A673 (cell line): Measurements from ENCODE around the gene CCDC86. TPM values are rescaled to one million over a fixed set of nuclear protein-coding genes. Genes with fewer than 3 reads are reported as not detected.

Source experiments
- BruUV-seq: library from RNA; stranded (reverse); fragments of 400-500 nt; replicated peaks from 2 replicates; lab custom pipeline; 2021; lab: Mats Ljungman, UMichigan
- CTCF ChIA-PET: fragments of 300-600 bp; sonication (Branson Sonifier 250); formaldehyde crosslinking; loops from one replicate; lab custom pipeline; 2022; ENCODE audit warnings: antibody characterized with exemption; lab: Charles Lee
- POLR2A ChIA-PET: fragments of 300-600 bp; sonication (Branson Sonifier 250); formaldehyde crosslinking; loops from one replicate; lab custom pipeline; 2022; ENCODE audit warnings: antibody characterized with exemption; ENCODE audit not compliant: low non-redundant PET; lab: Charles Lee
- DNase-seq: peaks from one replicate; pipeline ENCODE4 v3.0.0-alpha.2; 2015; ENCODE audit warnings: low spot score
- H3K27ac ChIP-seq: fragments of 200-600 bp; sonication (generic); 2 replicates; pipeline ENCODE4 v1.5.1; 2016; ENCODE audit warnings: mixed run types, low read depth, mild to moderate bottlenecking, mixed read lengths, antibody characterized with exemption, low read length; ENCODE audit not compliant: poor library complexity, severe bottlenecking
- H3K27me3 ChIP-seq: fragments of 200-600 bp; sonication (generic); replicated peaks from 2 replicates; pipeline ENCODE4 v1.6.1; 2017; ENCODE audit warnings: mixed run types, low read depth, mild to moderate bottlenecking, mixed read lengths, antibody characterized with exemption, low read length; ENCODE audit not compliant: insufficient read depth, poor library complexity
- H3K36me3 ChIP-seq: fragments of 200-600 bp; sonication (generic); 2 replicates; pipeline ENCODE4 v1.6.1; 2016; ENCODE audit warnings: mixed run types, mild to moderate bottlenecking, mixed read lengths, antibody characterized with exemption, low read length; ENCODE audit not compliant: insufficient read depth, poor library complexity, severe bottlenecking
- H3K4me1 ChIP-seq: fragments of 200-600 bp; sonication (generic); 2 replicates; pipeline ENCODE4 v1.6.1; 2017; ENCODE audit warnings: mixed run types, mild to moderate bottlenecking, mixed read lengths, antibody characterized with exemption, low read length; ENCODE audit not compliant: insufficient read depth, poor library complexity, severe bottlenecking
- H3K4me3 ChIP-seq: fragments of 200-600 bp; sonication (generic); 2 replicates; pipeline ENCODE4 v1.5.1; 2016; ENCODE audit warnings: low read depth, mixed run types, mild to moderate bottlenecking, mixed read lengths, low read length; ENCODE audit not compliant: poor library complexity, severe bottlenecking
- H3K9me3 ChIP-seq: fragments of 200-600 bp; sonication (generic); 2 replicates; pipeline ENCODE4 v1.6.1; 2016; ENCODE audit warnings: mixed run types, low read depth, mild to moderate bottlenecking, mixed read lengths, antibody characterized with exemption, low read length; ENCODE audit not compliant: poor library complexity, severe bottlenecking
- EZH2 ChIP-seq: fragments of 200-600 bp; sonication (generic); IDR thresholded peaks from 2 replicates; pipeline ENCODE4 v1.6.1; 2017; ENCODE audit warnings: borderline replicate concordance, low read depth, mild to moderate bottlenecking, mixed read lengths, antibody characterized with exemption, low read length; ENCODE audit not compliant: poor library complexity, severe bottlenecking
- intact Hi-C: fragments of 100-400 bp; cut with micrococcal nuclease; formaldehyde crosslinking; loops from one replicate; pipeline ENCODE4 v1.10.0; 2022; ENCODE audit not compliant: unreplicated experiment
- total RNA-seq: library from RNA; stranded (reverse); gene quantifications from 2 replicates; pipeline ENCODE4 v1.2.3, GENCODE V29; 2021
- TF ChIP-seq, protein P1 (sequence below): fragments of 300-800, 200-600 bp; sonication (generic); conservative IDR thresholded peaks from 2 replicates; pipeline ENCODE4 v1.5.1; 2017; ENCODE audit warnings: low read depth, mild to moderate bottlenecking, antibody characterized with exemption, low read length, moderate library complexity, mixed read lengths

Gene CCDC86
- total RNA-seq, 1 experiment from 2014 or later = 188 TPM

DNA sequence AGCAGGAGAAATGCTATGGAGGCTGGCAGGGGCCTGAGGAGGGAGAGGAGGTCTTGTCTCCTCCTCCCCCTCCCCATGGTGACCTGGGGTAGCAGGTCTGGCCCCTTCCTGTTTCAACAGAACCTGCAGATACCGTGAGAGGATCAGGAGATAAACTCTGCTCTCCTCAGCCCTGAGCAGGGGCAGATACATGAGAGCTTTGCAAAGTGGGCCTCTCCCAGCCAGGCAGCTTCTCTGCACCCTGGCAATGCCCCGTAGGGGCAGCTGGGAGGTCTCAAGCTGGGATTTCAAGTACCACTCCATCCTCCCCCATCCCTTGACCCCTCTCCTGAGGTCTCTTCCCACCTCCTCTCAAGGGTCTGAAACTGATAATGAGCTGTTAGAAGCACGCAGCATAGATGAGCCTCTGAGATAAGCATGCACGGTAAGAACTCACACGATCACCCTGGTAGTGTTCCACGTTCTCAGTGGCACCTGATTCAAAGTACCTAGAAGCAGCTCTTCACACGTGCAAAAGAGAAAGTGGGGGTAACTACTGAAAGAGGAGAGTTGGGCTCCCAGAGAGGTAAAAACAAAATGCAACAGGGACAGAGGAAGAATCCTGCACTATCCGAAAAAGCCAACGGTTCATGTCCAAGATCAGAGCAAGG lies 4.9 kb upstream of the CCDC86 start:
- TF ChIP-seq, protein P1, sequence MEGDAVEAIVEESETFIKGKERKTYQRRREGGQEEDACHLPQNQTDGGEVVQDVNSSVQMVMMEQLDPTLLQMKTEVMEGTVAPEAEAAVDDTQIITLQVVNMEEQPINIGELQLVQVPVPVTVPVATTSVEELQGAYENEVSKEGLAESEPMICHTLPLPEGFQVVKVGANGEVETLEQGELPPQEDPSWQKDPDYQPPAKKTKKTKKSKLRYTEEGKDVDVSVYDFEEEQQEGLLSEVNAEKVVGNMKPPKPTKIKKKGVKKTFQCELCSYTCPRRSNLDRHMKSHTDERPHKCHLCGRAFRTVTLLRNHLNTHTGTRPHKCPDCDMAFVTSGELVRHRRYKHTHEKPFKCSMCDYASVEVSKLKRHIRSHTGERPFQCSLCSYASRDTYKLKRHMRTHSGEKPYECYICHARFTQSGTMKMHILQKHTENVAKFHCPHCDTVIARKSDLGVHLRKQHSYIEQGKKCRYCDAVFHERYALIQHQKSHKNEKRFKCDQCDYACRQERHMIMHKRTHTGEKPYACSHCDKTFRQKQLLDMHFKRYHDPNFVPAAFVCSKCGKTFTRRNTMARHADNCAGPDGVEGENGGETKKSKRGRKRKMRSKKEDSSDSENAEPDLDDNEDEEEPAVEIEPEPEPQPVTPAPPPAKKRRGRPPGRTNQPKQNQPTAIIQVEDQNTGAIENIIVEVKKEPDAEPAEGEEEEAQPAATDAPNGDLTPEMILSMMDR = no peak
- no peak for TF ChIP-seq EZH2
- Histone ChIP-seq H3K4me3 (no peak overlapping the region), H3K36me3 (no peaks in the 10 kb centered on the region), H3K9me3 (no peaks in the 10 kb centered on the region), H3K27me3 (peaks cover 5% of the 10 kb centered on the region), H3K4me1 (no peaks in the 10 kb centered on the region), H3K27ac (no peak overlapping the region)
- intact Hi-C loops = no loop called here
- BruUV-seq = no TSS peak
- ChIA-PET CTCF (no interaction called here), POLR2A (no interaction called here)
- DNase-seq = no peak

DNA sequence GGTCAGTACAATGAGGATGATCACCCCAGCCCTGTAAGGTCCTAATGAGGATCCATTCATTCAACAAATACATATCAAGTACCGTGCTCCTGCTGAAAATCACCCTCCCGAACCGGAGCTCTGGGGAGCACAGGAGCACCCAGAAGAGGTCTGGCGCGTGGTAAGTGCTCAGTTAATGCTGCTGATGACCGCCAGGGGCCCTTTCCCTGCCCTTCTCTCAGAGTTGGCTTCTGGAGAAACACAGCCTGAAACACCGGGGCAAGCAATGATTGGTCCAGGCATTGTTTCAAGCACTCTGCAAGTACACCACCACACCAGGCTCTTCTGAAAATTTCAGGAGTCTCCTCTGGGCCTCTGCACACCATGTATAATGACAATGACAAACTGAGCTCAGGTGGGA lies 3.8 kb upstream of the CCDC86 start:
- H3K4me1 ChIP-seq = no peaks in the 10 kb centered on the region
- DNase-seq = no peak
- no peak overlapping the region for H3K27ac ChIP-seq
- H3K36me3 ChIP-seq = no peaks in the 10 kb centered on the region
- POLR2A ChIA-PET = no interaction called here
- CTCF ChIA-PET = interaction anchor here (0.5 kb wide), 1 partner anchor 63 kb away, joined by 3 read pairs; no protein-coding TSS in a partner anchor
- intact Hi-C loops = no loop called here
- TF ChIP-seq, protein P1 = no peak
- TF ChIP-seq EZH2 = no peak
- no peaks in the 10 kb centered on the region for H3K9me3 ChIP-seq
- H3K4me3 ChIP-seq = no peak overlapping the region
- BruUV-seq = no TSS peak
- no peaks in the 10 kb centered on the region for H3K27me3 ChIP-seq

DNA sequence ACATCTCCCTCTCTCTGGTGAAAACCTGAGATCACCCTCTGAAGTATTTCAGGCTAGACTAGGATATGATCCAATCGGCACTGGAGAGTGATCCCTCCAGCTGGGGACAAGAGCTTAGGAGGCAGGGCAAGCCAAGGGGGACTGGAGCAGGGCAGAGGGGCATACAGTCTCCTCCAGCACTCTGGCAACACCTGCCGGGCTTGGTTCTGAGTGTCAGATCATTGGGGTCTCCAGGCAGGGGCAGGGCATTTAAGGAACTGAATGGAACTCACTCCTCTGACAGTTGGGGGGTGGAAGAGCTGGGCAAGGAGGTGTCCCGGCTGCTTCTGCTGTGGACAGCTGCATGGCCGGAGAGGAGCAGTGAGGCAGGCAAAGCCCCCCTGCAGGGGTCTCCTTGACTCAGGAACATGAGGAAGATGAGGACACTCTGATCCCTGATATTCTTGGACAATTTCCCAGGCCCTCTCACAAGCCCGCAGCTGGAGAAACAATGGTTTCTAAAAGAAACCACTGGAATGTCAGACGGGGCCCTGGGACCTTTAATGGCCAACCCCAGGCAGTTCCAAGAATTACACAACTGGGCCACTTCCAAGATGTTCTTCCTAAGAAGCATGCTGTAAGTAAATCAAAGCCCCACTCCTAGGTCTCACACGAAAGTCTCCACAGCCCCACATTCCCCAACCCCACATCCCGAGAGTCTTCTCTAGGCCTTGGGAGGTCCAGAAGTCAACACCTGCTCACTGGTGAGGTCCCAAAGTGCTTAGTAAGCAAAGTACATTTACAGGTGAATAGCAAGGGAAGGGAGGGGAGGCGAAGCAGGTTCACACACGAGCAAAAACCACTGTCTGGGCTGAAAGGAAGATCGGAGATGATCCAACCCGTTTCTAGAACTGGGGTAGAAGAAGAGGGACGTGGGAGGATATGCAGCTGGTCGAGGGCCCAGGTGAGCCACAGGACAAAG lies 1.2 kb upstream of the CCDC86 start:
- POLR2A ChIA-PET = no interaction called here
- no peak for DNase-seq
- no peaks in the 10 kb centered on the region for H3K36me3 ChIP-seq
- H3K9me3 ChIP-seq = no peaks in the 10 kb centered on the region
- H3K27ac ChIP-seq = no peak overlapping the region
- no TSS peak for BruUV-seq
- no peaks in the 10 kb centered on the region for H3K4me1 ChIP-seq
- no peaks in the 10 kb centered on the region for H3K27me3 ChIP-seq
- H3K4me3 ChIP-seq = no peak overlapping the region
- intact Hi-C loops = no loop called here
- CTCF ChIA-PET = interaction anchor here (0.6 kb wide), 1 partner anchor 273 kb away, joined by 3 read pairs; no protein-coding TSS in a partner anchor
- TF ChIP-seq, protein P1 = no peak
- no peak for TF ChIP-seq EZH2
